ENCODE results near the gene ST3GAL4.

GRCh38 chr11:126403658-126404057, 48.2 kb downstream of the ST3GAL4 start:
- TF ChIP-seq EP300 (IDR thresholded peaks at IDR 0.05) (no peak), POLR2AphosphoS5 (IDR thresholded peaks at IDR 0.05) (no peak), POLR2A (IDR thresholded peaks at IDR 0.05) (no peak), CTCF (IDR thresholded peaks at IDR 0.05) (no peak)
